Mammary epithelial cell (primary cell): Measurements from ENCODE around the gene HIVEP3.

ENCODE experiments used
- CTCF ChIP-seq, 2 donors: IDR thresholded peaks in 1 of 2; conservative IDR thresholded peaks in 1 of 2; 2 replicates each; pipeline ENCODE4 v1.5.1; 2011 to 2012; ENCODE audit warnings: inconsistent platforms in 2 of 2, low read length in 2 of 2, mild to moderate bottlenecking in 2 of 2, control low read depth in 1 of 2, low read depth in 1 of 2; ENCODE audit not compliant: insufficient read depth in 1 of 2; ENCODE audit errors: extremely low read depth in 1 of 2
- EZH2 ChIP-seq: IDR thresholded peaks from 2 replicates; pipeline ENCODE4 v1.6.1; 2012; ENCODE audit warnings: low read length, inconsistent platforms, borderline replicate concordance

GRCh38 chr1:41813226-41813625 is 105.5 kb downstream of the HIVEP3 start:
- no peak for TF ChIP-seq EZH2
- no peak for TF ChIP-seq CTCF (conservative IDR thresholded peaks at IDR 0.05 in 1 of 2, IDR thresholded peaks at IDR 0.05 in 1 of 2; ENCODE audit: extremely low read depth in 1 of 2, insufficient read depth in 1 of 2, low read depth in 1 of 2, low read length in 2 of 2)
